Kidney tubule cell (primary cell): ENCODE results near the gene ZBTB48.
"Not testable (repeated sequence)": the region's sequence is repeated elsewhere in the genome, so short reads cannot be mapped to it uniquely, and the experiment has no call there.

Source experiments
- DNase-seq: peaks from one replicate; pipeline ENCODE4 v3.0.0-alpha.2; 2018; ENCODE audit warnings: low spot score

Gene ZBTB48

GRCh38 chr1:6634371-6635052 lies 54.7 kb downstream of the ZBTB48 start:
- peak; percentile 33 for DNase-seq

- no peak for DNase-seq
These were observed 55.5 kb downstream of the ZBTB48 start for GRCh38 chr1:6635161-6635909.

GRCh38 chr1:6635910-6636760 lies 56.3 kb downstream of the ZBTB48 start:
- no peak for DNase-seq

- not testable (repeated sequence) for DNase-seq
These were observed 57.0 kb downstream of the ZBTB48 start for GRCh38 chr1:6636778-6637177.

- DNase-seq: no peak
These were observed 58.0 kb downstream of the ZBTB48 start for GRCh38 chr1:6637770-6638169.

GRCh38 chr1:6638226-6638625 lies 58.4 kb downstream of the ZBTB48 start:
- no peak for DNase-seq
